H1 (cell line): Measurements from ENCODE around the gene SH3GL1. TPM values are rescaled to one million over a fixed set of nuclear protein-coding genes. Genes with fewer than 3 reads are reported as not detected.

ENCODE experiments used
- CTCF ChIA-PET: fragments of 300-600 bp; sonication (Branson Sonifier 250); formaldehyde crosslinking; loops from one replicate; lab custom pipeline; 2021; ENCODE audit not compliant: partially characterized antibody; lab: Charles Lee
- POLR2A ChIA-PET: fragments of 300-600 bp; sonication (Branson Sonifier 250); formaldehyde crosslinking; loops from one replicate; lab custom pipeline; 2021; ENCODE audit warnings: inconsistent platforms; ENCODE audit not compliant: partially characterized antibody; lab: Charles Lee
- DNase-seq, 2 experiments: peaks; one replicate each; pipeline versions ENCODE4 v3.0.0 to v3.0.0-alpha.2; 2010 to 2022; ENCODE audit warnings: low spot score in 2 of 2, low read depth in 1 of 2, mixed read lengths in 1 of 2
- FAIRE-seq: peaks from 2 replicates; lab custom pipeline; 2011; peaks lifted over from hg19 to GRCh38; lab: Jason Lieb, UNC
- H2AFZ ChIP-seq: 2 replicates; pipeline ENCODE4 v1.8.1; 2012; ENCODE audit warnings: low read length, inconsistent platforms
- H2AK5ac ChIP-seq: 2 replicates; pipeline ENCODE4 v1.6.1; 2013; ENCODE audit warnings: low read depth, low read length
- H2BK120ac ChIP-seq: replicated peaks from 2 replicates; pipeline ENCODE3; 2013; ENCODE audit warnings: low read depth, low read length, inconsistent platforms
- H2BK12ac ChIP-seq: 2 replicates; pipeline ENCODE4 v1.6.1; 2013; ENCODE audit warnings: low read depth, low read length
- H2BK15ac ChIP-seq: 2 replicates; pipeline ENCODE4 v1.6.1; 2013; ENCODE audit warnings: low read length
- H2BK20ac ChIP-seq: 2 replicates; pipeline ENCODE4 v1.6.1; 2013; ENCODE audit warnings: low read length
- H2BK5ac ChIP-seq: 2 replicates; pipeline ENCODE4 v1.6.1; 2013; ENCODE audit warnings: low read depth, low read length
- H3K14ac ChIP-seq: 2 replicates; pipeline ENCODE4 v1.6.1; 2013; ENCODE audit warnings: inconsistent platforms; ENCODE audit not compliant: insufficient read length
- H3K18ac ChIP-seq: 2 replicates; pipeline ENCODE4 v1.6.1; 2013; ENCODE audit warnings: low read length; ENCODE audit errors: extremely low read depth
- H3K23ac ChIP-seq: 2 replicates; pipeline ENCODE4 v1.6.1; 2013; ENCODE audit warnings: inconsistent platforms; ENCODE audit not compliant: insufficient read length
- H3K23me2 ChIP-seq: 2 replicates; pipeline ENCODE4 v1.6.1; 2013; ENCODE audit warnings: low read depth, low read length
- H3K27ac ChIP-seq: 2 replicates; pipeline ENCODE4 v1.6.1; 2011; ENCODE audit warnings: low read depth, low read length, inconsistent platforms
- H3K27me3 ChIP-seq, 4 experiments: replicated peaks in 1 of 4; 1 replicate in 1 of 4; 2 replicates in 3 of 4; pipeline versions ENCODE4 v1.6.1 to v1.8.1; 2011 to 2013; ENCODE audit warnings: low read length in 3 of 4, mild to moderate bottlenecking in 3 of 4, inconsistent platforms in 2 of 4, mixed read lengths in 2 of 4, moderate library complexity in 1 of 4; ENCODE audit not compliant: control insufficient read depth in 3 of 4, insufficient read depth in 3 of 4; ENCODE audit errors: extremely low read depth in 1 of 4
- H3K36me3 ChIP-seq, 4 experiments: 2 replicates each; pipeline versions ENCODE4 v1.6.1 to v1.8.1; 2011 to 2013; ENCODE audit warnings: mild to moderate bottlenecking in 4 of 4, low read length in 3 of 4, moderate library complexity in 2 of 4, control low read depth in 1 of 4, inconsistent platforms in 1 of 4; ENCODE audit not compliant: insufficient read depth in 4 of 4, control insufficient read depth in 2 of 4
- H3K4ac ChIP-seq: replicated peaks from 2 replicates; pipeline ENCODE3; 2013; ENCODE audit warnings: low read length, low read depth, mixed read lengths, inconsistent platforms; ENCODE audit not compliant: insufficient read length
- H3K4me1 ChIP-seq, 4 experiments: replicated peaks in 1 of 4; 1 replicate in 1 of 4; 2 replicates in 3 of 4; pipeline versions ENCODE4 v1.6.1 to v1.8.1; 2011 to 2013; ENCODE audit warnings: low read length in 3 of 4, inconsistent platforms in 2 of 4, mixed read lengths in 1 of 4; ENCODE audit not compliant: insufficient read depth in 4 of 4, control insufficient read depth in 3 of 4
- H3K4me2 ChIP-seq, 2 experiments: 2 replicates each; pipeline versions ENCODE4 v1.6.1 to v1.8.1; 2011 to 2013; ENCODE audit warnings: low read depth in 2 of 2, low read length in 2 of 2, control low read depth in 1 of 2, inconsistent platforms in 1 of 2, mild to moderate bottlenecking in 1 of 2; ENCODE audit not compliant: insufficient read depth in 1 of 2
- H3K4me3 ChIP-seq, 4 experiments: fragments of 200-600, 300-600 bp in 1 of 4; sonication (generic), shearing (Covaris generic), sonication (Bioruptor Twin) in 1 of 4; 2 replicates each; pipeline versions ENCODE4 v1.5.1 to v1.8.1; 2011 to 2016; ENCODE audit warnings: low read length in 4 of 4, low read depth in 3 of 4, control low read depth in 2 of 4, inconsistent platforms in 2 of 4, mild to moderate bottlenecking in 2 of 4, mixed read lengths in 1 of 4, moderate library complexity in 1 of 4; ENCODE audit not compliant: insufficient read depth in 2 of 4; ENCODE audit errors: extremely low read depth in 1 of 4
- H3K56ac ChIP-seq: replicated peaks from 2 replicates; pipeline ENCODE3; 2013; ENCODE audit warnings: low read depth, mild to moderate bottlenecking, mixed read lengths, low read length, inconsistent platforms; ENCODE audit not compliant: insufficient read length
- H3K79me1 ChIP-seq: 2 replicates; pipeline ENCODE4 v1.6.1; 2013; ENCODE audit warnings: low read depth, low read length, control low read depth
- H3K79me2 ChIP-seq, 2 experiments: 2 replicates each; pipeline versions ENCODE4 v1.6.1 to v1.8.1; 2012 to 2013; ENCODE audit warnings: low read length in 2 of 2, mild to moderate bottlenecking in 2 of 2, inconsistent platforms in 1 of 2; ENCODE audit not compliant: insufficient read depth in 2 of 2, control insufficient read depth in 1 of 2
- H3K9ac ChIP-seq, 4 experiments: replicated peaks in 1 of 4; 1 replicate in 1 of 4; 2 replicates in 3 of 4; pipeline versions ENCODE4 v1.6.1 to v1.8.1; 2011 to 2013; ENCODE audit warnings: low read depth in 3 of 4, low read length in 3 of 4, control low read depth in 2 of 4, mild to moderate bottlenecking in 2 of 4, moderate library complexity in 2 of 4, inconsistent platforms in 1 of 4; ENCODE audit errors: extremely low read depth in 1 of 4
- H3K9me3 ChIP-seq, 2 experiments: 2 replicates each; pipeline versions ENCODE4 v1.6.1 to v1.8.1; 2012 to 2013; ENCODE audit warnings: mild to moderate bottlenecking in 2 of 2, moderate library complexity in 2 of 2, control low read depth in 1 of 2, inconsistent platforms in 1 of 2, low read depth in 1 of 2, low read length in 1 of 2, mixed read lengths in 1 of 2; ENCODE audit not compliant: insufficient read depth in 2 of 2
- H4K20me1 ChIP-seq, 2 experiments: replicated peaks in 1 of 2; 2 replicates each; pipeline versions ENCODE3 to v1.8.1; 2011 to 2013; ENCODE audit warnings: inconsistent platforms in 2 of 2, low read length in 2 of 2, mild to moderate bottlenecking in 1 of 2; ENCODE audit not compliant: insufficient read depth in 2 of 2, control insufficient read depth in 1 of 2
- H4K5ac ChIP-seq: 2 replicates; pipeline ENCODE4 v1.6.1; 2013; ENCODE audit warnings: low read length, low read depth, mixed read lengths, inconsistent platforms; ENCODE audit not compliant: insufficient read length
- H4K8ac ChIP-seq: 2 replicates; pipeline ENCODE4 v1.8.0; 2013; ENCODE audit warnings: mild to moderate bottlenecking, moderate library complexity, low read length, inconsistent platforms; ENCODE audit not compliant: insufficient read depth; ENCODE audit errors: extremely low read depth
- H4K91ac ChIP-seq: replicated peaks from 2 replicates; pipeline ENCODE3; 2013; ENCODE audit warnings: low read length, mixed read lengths, inconsistent platforms; ENCODE audit not compliant: insufficient read length
- NRF1 ChIP-seq: IDR thresholded peaks from 2 replicates; pipeline ENCODE4 v1.6.1; 2011; ENCODE audit warnings: mild to moderate bottlenecking, low read depth, low read length, improper control_type of control experiment
- SAP30 ChIP-seq: fragments of 300-600 bp; sonication (generic); IDR thresholded peaks from 2 replicates; pipeline ENCODE4 v1.7.1; 2012; ENCODE audit warnings: low read length, moderate library complexity, mild to moderate bottlenecking, inconsistent platforms; ENCODE audit not compliant: insufficient read depth, insufficient replicate concordance
- TEAD4 ChIP-seq: IDR thresholded peaks from 2 replicates; pipeline ENCODE4 v1.6.1; 2012; ENCODE audit warnings: low read depth, low read length, inconsistent platforms, mixed read lengths
- WGBS, 2 experiments: shearing (Covaris generic) in 1 of 2; methylation state at CpG; one replicate each; pipeline versions ENCODE4 v1.1.6 to v1.1.7; 2013 to 2015; ENCODE audit warnings: low lambda C conversion rate in 2 of 2, mixed read lengths in 2 of 2, inconsistent platforms in 1 of 2, low coverage in 1 of 2, missing lambda C conversion rate in 1 of 2; ENCODE audit not compliant: insufficient replicate concordance in 2 of 2, insufficient coverage in 1 of 2, insufficient read length in 1 of 2; ENCODE audit errors: extremely low coverage in 1 of 2, missing lambda C conversion rate in 1 of 2; 5-methylcytosine and 5-hydroxymethylcytosine counted together
- polyA plus RNA-seq, 7 experiments: library from polyadenylated mRNA; depleted of rRNA in 3 of 7; stranded (reverse) in 5 of 7; unstranded in 2 of 7; fragments of >200 nt in 5 of 7; fragments of 200-250 nt in 2 of 7; gene quantifications; 1 replicate in 5 of 7; 2 replicates in 1 of 7; 4 replicates in 1 of 7; pipeline versions ENCODE4 v1.2.1 to v1.2.3, GENCODE V29; 2011 to 2013; ENCODE audit warnings: missing spikeins in 2 of 7, mixed read lengths in 2 of 7
- total RNA-seq: library from RNA; stranded (reverse); fragmentation: NEBNext Ultra II Directional; extraction: Animal tissue kit (Norgen Biotek cat#: 25700); gene quantifications from 2 replicates; pipeline ENCODE4 v1.2.1, GENCODE V29; 2021

Gene SH3GL1
- total and polyA plus RNA-seq, 2 of the 8 experiments (the other 6 are each of a cell fraction or from before 2014, with no cell fraction given): 81.5 to 102 TPM

- no peaks in the 10 kb centered on the region for H3K27me3 ChIP-seq
- H3K23ac ChIP-seq: no peak overlapping the region
- H3K27ac ChIP-seq: no peak overlapping the region
- H3K14ac ChIP-seq: no peak overlapping the region
- H4K8ac ChIP-seq: no peak overlapping the region; the same call in 1 of the 2 replicates
- H3K36me3 ChIP-seq: no peaks in the 10 kb centered on the region
- no peak for FAIRE-seq
- no peak overlapping the region for H3K4ac ChIP-seq
- no peak overlapping the region for H2AFZ ChIP-seq
- no peak overlapping the region for H3K4me3 ChIP-seq
- no peak overlapping the region for H4K91ac ChIP-seq
- peaks cover 9% of the 10 kb centered on the region for H3K79me1 ChIP-seq
- no peak overlapping the region for H4K5ac ChIP-seq
- H3K4me1 ChIP-seq: peaks cover 5 to 43% (median 35%) of the 10 kb centered on the region in 4 experiments
- no peak overlapping the region for H2BK120ac ChIP-seq
- CTCF ChIA-PET: interaction anchor here (0.7 to 4.4 kb wide), 7 partner anchors 9 to 146 kb away, joined by 3 to 38 read pairs (median 5); partner anchors contain the start of genes CHAF1A and SH3GL1
- H4K20me1 ChIP-seq: peaks cover 12 to 45% of the 10 kb centered on the region in 2 experiments
- TF ChIP-seq NRF1 (no peak), TEAD4 (no peak), SAP30 (no peak)
- 96% methylated on average over 11 of the region's 11 CpGs; no CpG with 5 or more reads in 1 of the 2 experiments for WGBS, 2 experiments
- no peak overlapping the region for H3K9ac ChIP-seq
- H3K4me2 ChIP-seq: no peak overlapping the region
- no peak overlapping the region for H3K18ac ChIP-seq
- no peak overlapping the region for H2AK5ac ChIP-seq
- peaks cover 0 to 45% of the 10 kb centered on the region in 2 experiments; a peak in 2 of 4 replicates for H3K79me2 ChIP-seq
- no peaks in the 10 kb centered on the region for H3K23me2 ChIP-seq
- H2BK20ac ChIP-seq: no peak overlapping the region
- no peak overlapping the region for H2BK15ac ChIP-seq
- no peaks in the 10 kb centered on the region for H3K9me3 ChIP-seq
- POLR2A ChIA-PET: interaction anchor here (0.6 to 5.8 kb wide), 6 partner anchors 10 to 80 kb away, joined by 3 to 63 read pairs (median 6); partner anchors contain the start of gene SH3GL1
- no peak overlapping the region for H2BK12ac ChIP-seq
- H2BK5ac ChIP-seq: no peak overlapping the region
- DNase-seq: no peak
- H3K56ac ChIP-seq: no peak overlapping the region
Measured at GRCh38 chr19:4378886-4379285, 21.5 kb downstream of the SH3GL1 start.
